ENCODE measurements around the gene PLA2G7.

Gene PLA2G7

GRCh38 chr6:46720401-46720800 is 14.8 kb downstream of the PLA2G7 start:
- no peak overlapping the region for H3K9ac ChIP-seq

GRCh38 chr6:46719099-46719498 is 16.1 kb downstream of the PLA2G7 start:
- H3K79me2 ChIP-seq (ENCODE audit: insufficient read depth, low read depth): no peaks in the 10 kb centered on the region
- H4K20me1 ChIP-seq (ENCODE audit: insufficient read depth): no peaks in the 10 kb centered on the region
- H3K27me3 ChIP-seq (ENCODE audit: insufficient read depth, low read depth): no peaks in the 10 kb centered on the region
- no peaks in the 10 kb centered on the region for H3K4me1 ChIP-seq (ENCODE audit: low read depth, poor library complexity, severe bottlenecking)
- H3K4me2 ChIP-seq: no peak overlapping the region
- H3K9ac ChIP-seq: no peak overlapping the region
- no peak overlapping the region for H2AFZ ChIP-seq (ENCODE audit: low read depth)
- TF ChIP-seq CTCF (conservative IDR thresholded peaks at IDR 0.05; ENCODE audit: low read depth, low read length): no peak
- no peak overlapping the region for H3K4me3 ChIP-seq (IDR thresholded peaks at IDR 0.05; ENCODE audit: insufficient read depth, low read depth, low read length)
- no peak overlapping the region for H3K27ac ChIP-seq
- H3K36me3 ChIP-seq (ENCODE audit: insufficient read depth): no peaks in the 10 kb centered on the region

More at GRCh38 chr6:46720401-46720800, 14.8 kb downstream of the PLA2G7 start:
- Histone ChIP-seq H2AFZ (ENCODE audit: low read depth) (no peak overlapping the region), H3K4me1 (ENCODE audit: low read depth, poor library complexity, severe bottlenecking) (no peaks in the 10 kb centered on the region), H4K20me1 (ENCODE audit: insufficient read depth) (no peaks in the 10 kb centered on the region), H3K4me3 (IDR thresholded peaks at IDR 0.05; ENCODE audit: insufficient read depth, low read depth, low read length) (no peak overlapping the region), H3K27me3 (ENCODE audit: insufficient read depth, low read depth) (no peaks in the 10 kb centered on the region), H3K79me2 (ENCODE audit: insufficient read depth, low read depth) (no peaks in the 10 kb centered on the region), H3K27ac (no peak overlapping the region), H3K36me3 (ENCODE audit: insufficient read depth) (no peaks in the 10 kb centered on the region), H3K4me2 (no peak overlapping the region)
- no peak for TF ChIP-seq CTCF (conservative IDR thresholded peaks at IDR 0.05; ENCODE audit: low read depth, low read length)

GRCh38 chr6:46715141-46715540 is 20.0 kb downstream of the PLA2G7 start:
- H4K20me1 ChIP-seq (ENCODE audit: insufficient read depth): no peaks in the 10 kb centered on the region
- no peak overlapping the region for H3K4me3 ChIP-seq (IDR thresholded peaks at IDR 0.05; ENCODE audit: insufficient read depth, low read depth, low read length)
- no peaks in the 10 kb centered on the region for H3K27me3 ChIP-seq (ENCODE audit: insufficient read depth, low read depth)
- no peak overlapping the region for H2AFZ ChIP-seq (ENCODE audit: low read depth)
- H3K4me1 ChIP-seq (ENCODE audit: low read depth, poor library complexity, severe bottlenecking): no peaks in the 10 kb centered on the region
- no peak for TF ChIP-seq CTCF (conservative IDR thresholded peaks at IDR 0.05; ENCODE audit: low read depth, low read length)
- H3K4me2 ChIP-seq: no peak overlapping the region
- H3K36me3 ChIP-seq (ENCODE audit: insufficient read depth): no peaks in the 10 kb centered on the region
- H3K27ac ChIP-seq: no peak overlapping the region
- no peak overlapping the region for H3K9ac ChIP-seq
- no peaks in the 10 kb centered on the region for H3K79me2 ChIP-seq (ENCODE audit: insufficient read depth, low read depth)

- Histone ChIP-seq H3K27me3 (ENCODE audit: insufficient read depth, low read depth) (no peaks in the 10 kb centered on the region), H3K4me1 (ENCODE audit: low read depth, poor library complexity, severe bottlenecking) (no peaks in the 10 kb centered on the region), H3K4me3 (IDR thresholded peaks at IDR 0.05; ENCODE audit: insufficient read depth, low read depth, low read length) (no peak overlapping the region), H3K36me3 (ENCODE audit: insufficient read depth) (no peaks in the 10 kb centered on the region), H4K20me1 (ENCODE audit: insufficient read depth) (no peaks in the 10 kb centered on the region), H3K4me2 (no peak overlapping the region), H3K79me2 (ENCODE audit: insufficient read depth, low read depth) (no peaks in the 10 kb centered on the region), H3K27ac (no peak overlapping the region), H2AFZ (ENCODE audit: low read depth) (no peak overlapping the region), H3K9ac (no peak overlapping the region)
- TF ChIP-seq CTCF (conservative IDR thresholded peaks at IDR 0.05; ENCODE audit: low read depth, low read length): no peak
These were observed 23.7 kb downstream of the PLA2G7 start for GRCh38 chr6:46711491-46711890.
